ENCODE measurements around the gene SPRYD4.
"Not testable (repeated sequence)": the region's sequence is repeated elsewhere in the genome, so short reads cannot be mapped to it uniquely, and the experiment has no call there.

The SPRYD4 gene

DNA sequence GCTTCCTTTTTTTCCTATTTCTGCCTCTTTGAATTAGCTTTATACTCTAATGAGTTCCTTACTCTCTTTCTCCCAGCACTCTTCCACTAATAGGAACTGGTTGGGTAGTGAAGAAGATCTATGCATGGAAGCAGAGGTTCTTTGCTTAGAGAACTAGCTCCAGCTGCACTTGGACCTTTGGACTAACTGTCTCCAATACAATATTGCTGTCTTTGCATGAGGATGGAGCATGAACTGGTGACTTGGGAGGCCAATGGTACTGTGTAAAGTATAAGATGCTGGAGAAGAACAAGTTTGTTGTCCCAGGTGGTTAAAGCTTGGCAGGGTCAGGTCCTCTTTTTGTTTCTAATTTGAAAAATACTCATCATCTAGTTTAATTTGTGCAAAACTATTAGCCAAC lies 22.0 kb downstream of the SPRYD4 start:
- H3K9ac ChIP-seq (ENCODE audit: low read depth, low read length, poor library complexity, severe bottlenecking), result no peak overlapping the region
- H2AFZ ChIP-seq (ENCODE audit: low read length), result no peak overlapping the region
- H3K27me3 ChIP-seq (ENCODE audit: insufficient read depth, low read length, poor library complexity, severe bottlenecking), result no peaks in the 10 kb centered on the region
- H3K9me3 ChIP-seq (ENCODE audit: insufficient read depth, low read depth, low read length), result no peaks in the 10 kb centered on the region
- no peaks in the 10 kb centered on the region for H3K36me3 ChIP-seq (ENCODE audit: insufficient read depth, low read length)
- no peaks in the 10 kb centered on the region for H3K79me2 ChIP-seq (ENCODE audit: insufficient read depth, low read length)
- no peaks in the 10 kb centered on the region for H3F3A ChIP-seq (ENCODE audit: low read depth)
- TF ChIP-seq, protein P1, sequence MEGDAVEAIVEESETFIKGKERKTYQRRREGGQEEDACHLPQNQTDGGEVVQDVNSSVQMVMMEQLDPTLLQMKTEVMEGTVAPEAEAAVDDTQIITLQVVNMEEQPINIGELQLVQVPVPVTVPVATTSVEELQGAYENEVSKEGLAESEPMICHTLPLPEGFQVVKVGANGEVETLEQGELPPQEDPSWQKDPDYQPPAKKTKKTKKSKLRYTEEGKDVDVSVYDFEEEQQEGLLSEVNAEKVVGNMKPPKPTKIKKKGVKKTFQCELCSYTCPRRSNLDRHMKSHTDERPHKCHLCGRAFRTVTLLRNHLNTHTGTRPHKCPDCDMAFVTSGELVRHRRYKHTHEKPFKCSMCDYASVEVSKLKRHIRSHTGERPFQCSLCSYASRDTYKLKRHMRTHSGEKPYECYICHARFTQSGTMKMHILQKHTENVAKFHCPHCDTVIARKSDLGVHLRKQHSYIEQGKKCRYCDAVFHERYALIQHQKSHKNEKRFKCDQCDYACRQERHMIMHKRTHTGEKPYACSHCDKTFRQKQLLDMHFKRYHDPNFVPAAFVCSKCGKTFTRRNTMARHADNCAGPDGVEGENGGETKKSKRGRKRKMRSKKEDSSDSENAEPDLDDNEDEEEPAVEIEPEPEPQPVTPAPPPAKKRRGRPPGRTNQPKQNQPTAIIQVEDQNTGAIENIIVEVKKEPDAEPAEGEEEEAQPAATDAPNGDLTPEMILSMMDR (conservative IDR thresholded peaks at IDR 0.05; ENCODE audit: low read length), result no peak
- TF ChIP-seq EZH2phosphoT487 (IDR thresholded peaks at IDR 0.05; ENCODE audit: borderline replicate concordance), result no peak
- no peak overlapping the region for H3K4me2 ChIP-seq (ENCODE audit: low read depth, low read length, poor library complexity, severe bottlenecking)
- no peak overlapping the region for H3K4me3 ChIP-seq (ENCODE audit: low read length, poor library complexity, severe bottlenecking)
- H3K4me1 ChIP-seq (ENCODE audit: insufficient read depth, low read length, poor library complexity, severe bottlenecking), result no peaks in the 10 kb centered on the region
- H3K9me2 ChIP-seq (replicated peaks; ENCODE audit: low read depth, low read length), result no peaks in the 10 kb centered on the region
- no peaks in the 10 kb centered on the region for H4K20me1 ChIP-seq (ENCODE audit: insufficient read depth, low read length, poor library complexity, severe bottlenecking)

DNA sequence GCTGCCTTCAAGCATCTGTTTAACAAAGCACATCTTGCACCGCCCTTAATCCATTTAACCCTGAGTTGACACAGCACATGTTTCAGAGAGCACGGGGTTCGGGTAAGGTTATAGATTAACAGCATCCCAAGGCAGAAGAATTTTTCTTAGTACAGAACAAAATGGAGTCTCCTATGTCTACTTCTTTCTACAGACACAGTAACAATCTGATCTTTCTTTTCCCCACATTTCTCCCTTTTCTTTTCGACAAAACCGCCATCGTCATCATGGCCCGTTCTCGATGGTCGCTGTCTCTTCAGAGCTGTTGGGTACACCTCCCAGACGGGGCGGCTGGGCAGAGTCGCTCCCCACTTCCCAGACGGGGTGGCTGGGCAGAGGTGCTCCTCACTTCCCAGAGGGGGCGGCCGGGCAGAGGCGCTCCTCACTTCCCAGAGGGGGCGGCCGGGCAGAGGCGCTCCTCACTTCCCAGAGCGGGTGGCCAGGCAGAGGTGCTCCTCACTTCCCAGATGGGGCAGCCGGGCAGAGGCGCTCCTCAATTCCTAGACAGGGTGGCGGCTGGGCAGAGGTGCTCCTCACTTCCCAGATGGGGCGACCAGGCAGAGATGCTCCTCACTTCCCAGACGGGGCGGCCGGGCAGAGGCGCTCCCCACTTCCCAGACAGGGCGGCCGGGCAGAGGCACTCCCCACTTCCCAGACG lies 25.2 kb downstream of the SPRYD4 start:
- not testable (repeated sequence) for H2AFZ ChIP-seq (ENCODE audit: low read length); H3K4me1 ChIP-seq (ENCODE audit: insufficient read depth, low read length, poor library complexity, severe bottlenecking); H3K4me2 ChIP-seq (ENCODE audit: low read depth, low read length, poor library complexity, severe bottlenecking); H3K27me3 ChIP-seq (ENCODE audit: insufficient read depth, low read length, poor library complexity, severe bottlenecking); H3K4me3 ChIP-seq (ENCODE audit: low read length, poor library complexity, severe bottlenecking); H3K79me2 ChIP-seq (ENCODE audit: insufficient read depth, low read length); H3F3A ChIP-seq (ENCODE audit: low read depth); H3K36me3 ChIP-seq (ENCODE audit: insufficient read depth, low read length); H3K9me3 ChIP-seq (ENCODE audit: insufficient read depth, low read depth, low read length); H3K9me2 ChIP-seq (replicated peaks; ENCODE audit: low read depth, low read length); H4K20me1 ChIP-seq (ENCODE audit: insufficient read depth, low read length, poor library complexity, severe bottlenecking); H3K9ac ChIP-seq (ENCODE audit: low read depth, low read length, poor library complexity, severe bottlenecking)

DNA sequence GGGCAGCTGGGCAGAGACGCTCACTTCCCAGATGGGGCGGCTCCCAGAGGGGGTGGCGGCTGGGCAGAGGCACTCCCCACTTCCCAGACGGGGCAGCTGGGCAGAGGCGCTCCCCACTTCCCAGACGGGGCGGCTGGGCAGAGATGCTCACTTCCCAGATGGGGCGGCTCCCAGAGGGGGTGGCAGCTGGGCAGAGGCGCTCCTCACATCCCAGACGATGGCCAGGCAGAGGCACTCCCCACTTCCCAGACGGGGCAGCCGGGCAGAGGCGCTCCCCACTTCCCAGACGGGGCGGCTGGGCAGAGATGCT lies 25.7 kb downstream of the SPRYD4 start:
- not testable (repeated sequence) for H3K4me2 ChIP-seq (ENCODE audit: low read depth, low read length, poor library complexity, severe bottlenecking); H3K27me3 ChIP-seq (ENCODE audit: insufficient read depth, low read length, poor library complexity, severe bottlenecking); H3K9me3 ChIP-seq (ENCODE audit: insufficient read depth, low read depth, low read length); H3K9ac ChIP-seq (ENCODE audit: low read depth, low read length, poor library complexity, severe bottlenecking); H3K4me1 ChIP-seq (ENCODE audit: insufficient read depth, low read length, poor library complexity, severe bottlenecking); H3K9me2 ChIP-seq (replicated peaks; ENCODE audit: low read depth, low read length); H3K79me2 ChIP-seq (ENCODE audit: insufficient read depth, low read length); H3K36me3 ChIP-seq (ENCODE audit: insufficient read depth, low read length); H3K4me3 ChIP-seq (ENCODE audit: low read length, poor library complexity, severe bottlenecking); H3F3A ChIP-seq (ENCODE audit: low read depth); H2AFZ ChIP-seq (ENCODE audit: low read length); H4K20me1 ChIP-seq (ENCODE audit: insufficient read depth, low read length, poor library complexity, severe bottlenecking)

DNA sequence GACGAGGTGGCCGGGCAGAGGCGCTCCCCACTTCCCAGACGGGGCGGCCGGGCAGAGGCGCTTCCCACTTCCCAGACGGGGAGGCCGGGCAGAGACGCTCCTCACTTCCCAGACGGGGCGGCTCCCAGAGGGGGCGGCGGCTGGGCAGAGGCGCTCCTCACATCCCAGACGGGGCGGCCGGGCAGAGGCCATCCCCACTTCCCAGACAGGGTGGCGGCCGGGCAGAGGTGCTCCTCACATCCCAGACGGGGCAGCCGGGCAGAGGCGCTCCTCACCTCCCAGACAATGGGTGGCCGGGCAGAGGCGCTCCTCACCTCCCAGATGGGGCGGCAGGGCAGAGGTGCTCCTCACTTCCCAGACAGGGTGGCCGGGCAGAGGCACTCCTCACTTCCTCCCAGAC lies 26.1 kb downstream of the SPRYD4 start:
- not testable (repeated sequence) for H3K9me2 ChIP-seq (replicated peaks; ENCODE audit: low read depth, low read length); H3K27me3 ChIP-seq (ENCODE audit: insufficient read depth, low read length, poor library complexity, severe bottlenecking); H4K20me1 ChIP-seq (ENCODE audit: insufficient read depth, low read length, poor library complexity, severe bottlenecking); H3K4me2 ChIP-seq (ENCODE audit: low read depth, low read length, poor library complexity, severe bottlenecking); H3K4me3 ChIP-seq (ENCODE audit: low read length, poor library complexity, severe bottlenecking); H3K36me3 ChIP-seq (ENCODE audit: insufficient read depth, low read length); H3K4me1 ChIP-seq (ENCODE audit: insufficient read depth, low read length, poor library complexity, severe bottlenecking); H3K9me3 ChIP-seq (ENCODE audit: insufficient read depth, low read depth, low read length); H2AFZ ChIP-seq (ENCODE audit: low read length); H3K79me2 ChIP-seq (ENCODE audit: insufficient read depth, low read length); H3F3A ChIP-seq (ENCODE audit: low read depth); H3K9ac ChIP-seq (ENCODE audit: low read depth, low read length, poor library complexity, severe bottlenecking)

DNA sequence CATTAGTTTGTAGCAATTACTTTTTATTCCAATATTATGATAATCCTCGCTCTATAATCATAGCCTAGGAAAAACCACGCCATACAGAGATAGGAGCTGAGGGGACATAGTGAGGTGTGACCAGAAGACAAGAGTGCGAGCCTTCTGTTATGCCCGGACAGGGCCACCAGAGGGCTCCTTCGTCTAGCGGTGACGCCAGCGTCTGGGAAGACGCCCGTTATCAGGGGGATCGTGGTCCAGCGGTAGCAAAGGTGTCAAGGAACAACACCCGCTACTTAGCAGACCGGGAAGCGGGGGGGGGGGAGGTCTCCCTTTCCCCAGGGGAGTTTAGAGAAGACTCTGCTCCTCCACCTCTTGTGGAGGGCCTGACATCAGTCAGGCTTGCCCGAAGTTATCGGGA lies 28.3 kb downstream of the SPRYD4 start:
- H3K79me2 ChIP-seq (ENCODE audit: insufficient read depth, low read length); H3K4me2 ChIP-seq (ENCODE audit: low read depth, low read length, poor library complexity, severe bottlenecking); H2AFZ ChIP-seq (ENCODE audit: low read length); H4K20me1 ChIP-seq (ENCODE audit: insufficient read depth, low read length, poor library complexity, severe bottlenecking); H3K27me3 ChIP-seq (ENCODE audit: insufficient read depth, low read length, poor library complexity, severe bottlenecking); H3K4me1 ChIP-seq (ENCODE audit: insufficient read depth, low read length, poor library complexity, severe bottlenecking); H3K4me3 ChIP-seq (ENCODE audit: low read length, poor library complexity, severe bottlenecking); H3F3A ChIP-seq (ENCODE audit: low read depth); H3K9ac ChIP-seq (ENCODE audit: low read depth, low read length, poor library complexity, severe bottlenecking); H3K36me3 ChIP-seq (ENCODE audit: insufficient read depth, low read length); H3K9me3 ChIP-seq (ENCODE audit: insufficient read depth, low read depth, low read length); H3K9me2 ChIP-seq (replicated peaks; ENCODE audit: low read depth, low read length): not testable (repeated sequence)
- TF ChIP-seq, protein P1 (conservative IDR thresholded peaks at IDR 0.05; ENCODE audit: low read length), result peak; percentile 20; the same call in 1 of the 2 replicates

DNA sequence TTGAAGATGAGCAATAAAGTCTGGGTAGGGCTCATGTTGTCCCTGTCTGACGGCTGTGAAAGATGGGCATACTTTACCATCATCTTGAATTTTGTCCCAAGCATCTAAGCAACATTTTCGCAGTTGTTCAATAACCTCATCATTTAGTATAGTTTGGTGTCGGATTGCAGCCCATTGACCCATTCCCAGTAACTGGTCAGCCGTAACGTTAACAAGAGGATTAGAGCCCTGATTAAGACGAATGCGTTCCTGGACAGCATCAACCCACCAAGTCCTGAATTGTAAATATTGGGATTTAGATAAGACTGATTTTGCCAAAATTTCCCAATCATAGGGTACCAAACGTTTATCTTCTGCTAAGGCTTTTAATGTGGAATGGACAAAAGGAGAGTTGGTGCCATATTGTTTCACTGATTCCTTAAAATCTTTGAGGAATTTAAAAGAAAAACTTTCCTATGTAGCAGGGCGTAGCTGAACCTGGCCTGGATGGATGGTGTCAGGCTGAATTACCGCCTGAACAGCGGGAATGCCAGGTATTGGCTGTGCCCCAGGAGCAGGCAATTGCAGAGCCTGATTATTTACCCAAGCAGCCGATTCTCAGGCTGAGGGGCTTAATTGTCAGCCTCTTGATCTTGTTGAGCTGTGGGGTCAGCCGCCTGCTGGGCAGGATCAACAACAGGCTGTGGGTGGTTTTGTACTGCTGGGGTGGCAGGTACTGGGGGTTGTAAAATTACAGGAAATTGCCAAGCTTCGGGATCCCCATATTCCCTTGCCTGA lies 29.9 kb downstream of the SPRYD4 start:
- not testable (repeated sequence) for H3F3A ChIP-seq (ENCODE audit: low read depth); H3K9me3 ChIP-seq (ENCODE audit: insufficient read depth, low read depth, low read length); H3K4me3 ChIP-seq (ENCODE audit: low read length, poor library complexity, severe bottlenecking); H3K27me3 ChIP-seq (ENCODE audit: insufficient read depth, low read length, poor library complexity, severe bottlenecking); H3K79me2 ChIP-seq (ENCODE audit: insufficient read depth, low read length); H2AFZ ChIP-seq (ENCODE audit: low read length); H3K4me1 ChIP-seq (ENCODE audit: insufficient read depth, low read length, poor library complexity, severe bottlenecking); H4K20me1 ChIP-seq (ENCODE audit: insufficient read depth, low read length, poor library complexity, severe bottlenecking); H3K9ac ChIP-seq (ENCODE audit: low read depth, low read length, poor library complexity, severe bottlenecking); H3K9me2 ChIP-seq (replicated peaks; ENCODE audit: low read depth, low read length); H3K4me2 ChIP-seq (ENCODE audit: low read depth, low read length, poor library complexity, severe bottlenecking); H3K36me3 ChIP-seq (ENCODE audit: insufficient read depth, low read length)

Measured in Loucy (cell line).